Astrocyte (in vitro differentiated cells and primary cell): Measurements from ENCODE around the gene OR5B21. TPM values are rescaled to one million over a fixed set of nuclear protein-coding genes. Genes with fewer than 3 reads are reported as not detected.

ENCODE experiments used
- DNase-seq: peaks from one replicate; pipeline ENCODE4 v3.0.0-alpha.2; 2010; ENCODE audit warnings: low read depth
- FAIRE-seq: peaks from 2 replicates; lab custom pipeline; 2011; peaks lifted over from hg19 to GRCh38; lab: Jason Lieb, UNC
- H2AFZ ChIP-seq: 2 replicates; pipeline ENCODE4 v1.6.0; 2012; ENCODE audit warnings: low read depth, low read length, inconsistent platforms
- H3K27ac ChIP-seq: 2 replicates; pipeline ENCODE4 v1.5.1; 2011; ENCODE audit warnings: low read depth, low read length, inconsistent platforms
- H3K27me3 ChIP-seq: 2 replicates; pipeline ENCODE4 v1.6.0; 2011; ENCODE audit warnings: low read length, inconsistent platforms; ENCODE audit not compliant: insufficient read depth
- H3K36me3 ChIP-seq: 2 replicates; pipeline ENCODE4 v1.5.1; 2011; ENCODE audit warnings: low read length, inconsistent platforms; ENCODE audit not compliant: insufficient read depth
- H3K4me1 ChIP-seq: 2 replicates; pipeline ENCODE4 v1.5.1; 2011; ENCODE audit warnings: low read length, inconsistent platforms; ENCODE audit not compliant: insufficient read depth
- H3K4me2 ChIP-seq: 2 replicates; pipeline ENCODE4 v1.6.0; 2012; ENCODE audit warnings: low read length, inconsistent platforms
- H3K4me3 ChIP-seq: 2 replicates; pipeline ENCODE4 v1.5.1; 2011; ENCODE audit warnings: low read depth, mild to moderate bottlenecking, low read length, inconsistent platforms; ENCODE audit not compliant: insufficient read depth
- H3K79me2 ChIP-seq: 2 replicates; pipeline ENCODE4 v1.6.0; 2012; ENCODE audit warnings: mild to moderate bottlenecking, low read length, inconsistent platforms; ENCODE audit not compliant: insufficient read depth
- H3K9ac ChIP-seq: 2 replicates; pipeline ENCODE4 v1.6.0; 2012; ENCODE audit warnings: mild to moderate bottlenecking, low read length, inconsistent platforms
- H3K9me3 ChIP-seq: 2 replicates; pipeline ENCODE4 v1.5.1; 2012; ENCODE audit warnings: low read depth, mild to moderate bottlenecking, low read length, inconsistent platforms; ENCODE audit not compliant: insufficient read depth
- H4K20me1 ChIP-seq: 2 replicates; pipeline ENCODE4 v1.6.0; 2012; ENCODE audit warnings: low read length, inconsistent platforms; ENCODE audit not compliant: insufficient read depth
- H3K27ac Mint-ChIP-seq: one replicate; pipeline ENCODE4 v1.8.0; 2021; ENCODE audit warnings: mild to moderate bottlenecking, mixed read lengths; ENCODE audit not compliant: unreplicated experiment
- H3K27me3 Mint-ChIP-seq: one replicate; pipeline ENCODE4 v1.8.0; 2021; ENCODE audit warnings: low read depth, mixed read lengths; ENCODE audit not compliant: unreplicated experiment
- H3K36me3 Mint-ChIP-seq: one replicate; pipeline ENCODE4 v1.8.0; 2021; ENCODE audit warnings: low read depth, mixed read lengths; ENCODE audit not compliant: unreplicated experiment
- H3K4me1 Mint-ChIP-seq: one replicate; pipeline ENCODE4 v1.8.0; 2021; ENCODE audit warnings: low read depth, mixed read lengths; ENCODE audit not compliant: unreplicated experiment
- H3K4me3 Mint-ChIP-seq: one replicate; pipeline ENCODE4 v1.8.0; 2021; ENCODE audit warnings: mild to moderate bottlenecking, moderate library complexity, mixed read lengths; ENCODE audit not compliant: unreplicated experiment
- H3K9me3 Mint-ChIP-seq: one replicate; pipeline ENCODE4 v1.8.0; 2021; ENCODE audit warnings: mild to moderate bottlenecking, mixed read lengths; ENCODE audit not compliant: unreplicated experiment
- EZH2 ChIP-seq: IDR thresholded peaks from 2 replicates; pipeline ENCODE4 v1.6.1; 2012; ENCODE audit warnings: mild to moderate bottlenecking, low read length, inconsistent platforms; ENCODE audit not compliant: insufficient read depth
- total RNA-seq: library from RNA; stranded (reverse); gene quantifications from 2 replicates; pipeline ENCODE4 v1.2.1, GENCODE V29; 2021
- TF ChIP-seq, protein P1 (sequence below): IDR thresholded peaks from 2 replicates; pipeline ENCODE4 v1.5.1; 2011; ENCODE audit warnings: low read depth, mild to moderate bottlenecking, inconsistent platforms, low read length, moderate library complexity; ENCODE audit not compliant: insufficient read depth

Gene OR5B21
- total RNA-seq, 1 donor from 2014 or later: not detected

GRCh38 chr11:58526721-58527120 lies 18.8 kb upstream of the OR5B21 start:
- no peak overlapping the region for H3K4me3 ChIP-seq
- no peaks in the 10 kb centered on the region for H4K20me1 ChIP-seq
- H3K9me3 ChIP-seq: no peaks in the 10 kb centered on the region
- no peak overlapping the region for H2AFZ ChIP-seq
- no peaks in the 10 kb centered on the region for H3K4me1 ChIP-seq
- no peaks in the 10 kb centered on the region for H3K79me2 ChIP-seq
- no peak overlapping the region for H3K27ac ChIP-seq
- no peak overlapping the region for H3K4me2 ChIP-seq
- DNase-seq (no peak), FAIRE-seq (no peak)
- peaks cover 6% of the 10 kb centered on the region for H3K9me3 Mint-ChIP-seq
- no peak overlapping the region for H3K4me3 Mint-ChIP-seq
- H3K9ac ChIP-seq: no peak overlapping the region
- H3K36me3 ChIP-seq: no peaks in the 10 kb centered on the region
- H3K27ac Mint-ChIP-seq: no peak overlapping the region
- peaks cover 18% of the 10 kb centered on the region for H3K36me3 Mint-ChIP-seq
- H3K4me1 Mint-ChIP-seq: peaks cover 2% of the 10 kb centered on the region
- no peaks in the 10 kb centered on the region for H3K27me3 Mint-ChIP-seq
- no peaks in the 10 kb centered on the region for H3K27me3 ChIP-seq
- TF ChIP-seq EZH2: no peak
- TF ChIP-seq, protein P1, sequence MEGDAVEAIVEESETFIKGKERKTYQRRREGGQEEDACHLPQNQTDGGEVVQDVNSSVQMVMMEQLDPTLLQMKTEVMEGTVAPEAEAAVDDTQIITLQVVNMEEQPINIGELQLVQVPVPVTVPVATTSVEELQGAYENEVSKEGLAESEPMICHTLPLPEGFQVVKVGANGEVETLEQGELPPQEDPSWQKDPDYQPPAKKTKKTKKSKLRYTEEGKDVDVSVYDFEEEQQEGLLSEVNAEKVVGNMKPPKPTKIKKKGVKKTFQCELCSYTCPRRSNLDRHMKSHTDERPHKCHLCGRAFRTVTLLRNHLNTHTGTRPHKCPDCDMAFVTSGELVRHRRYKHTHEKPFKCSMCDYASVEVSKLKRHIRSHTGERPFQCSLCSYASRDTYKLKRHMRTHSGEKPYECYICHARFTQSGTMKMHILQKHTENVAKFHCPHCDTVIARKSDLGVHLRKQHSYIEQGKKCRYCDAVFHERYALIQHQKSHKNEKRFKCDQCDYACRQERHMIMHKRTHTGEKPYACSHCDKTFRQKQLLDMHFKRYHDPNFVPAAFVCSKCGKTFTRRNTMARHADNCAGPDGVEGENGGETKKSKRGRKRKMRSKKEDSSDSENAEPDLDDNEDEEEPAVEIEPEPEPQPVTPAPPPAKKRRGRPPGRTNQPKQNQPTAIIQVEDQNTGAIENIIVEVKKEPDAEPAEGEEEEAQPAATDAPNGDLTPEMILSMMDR: no peak

DNA sequence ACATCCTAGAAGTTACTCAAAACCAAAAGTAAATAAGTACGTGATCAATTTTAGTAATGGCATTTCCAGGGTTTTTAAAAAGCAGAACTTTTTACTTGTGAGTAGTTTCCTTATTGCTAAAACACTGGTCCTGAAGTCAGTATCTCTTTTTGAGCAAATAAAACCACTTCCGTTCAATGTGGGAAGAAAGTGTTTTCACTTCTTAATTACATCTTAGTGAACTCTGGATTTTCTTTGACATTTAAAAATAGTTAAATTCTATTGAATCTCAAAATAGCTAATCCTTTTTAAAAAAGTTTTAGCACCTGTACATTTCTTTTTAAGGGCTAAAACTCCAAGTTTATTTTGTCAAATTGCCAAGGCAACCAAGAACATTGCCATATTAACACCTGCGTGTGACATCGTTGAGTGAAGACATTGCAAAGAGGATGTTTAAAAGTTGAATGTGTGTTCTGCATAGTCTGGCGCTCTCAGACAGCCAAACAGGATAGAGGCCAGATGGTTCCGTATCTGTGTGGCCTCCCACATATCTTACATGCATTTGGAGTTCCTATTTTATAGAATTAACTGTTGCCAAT lies 17.2 kb upstream of the OR5B21 start:
- no peaks in the 10 kb centered on the region for H3K27me3 Mint-ChIP-seq
- H3K4me2 ChIP-seq: no peak overlapping the region
- peaks cover 11% of the 10 kb centered on the region for H3K36me3 Mint-ChIP-seq

More for the DNA sequence above, 17.2 kb upstream of the OR5B21 start:
- Histone ChIP-seq H3K4me1 (no peaks in the 10 kb centered on the region), H3K27ac (no peak overlapping the region), H4K20me1 (no peaks in the 10 kb centered on the region), H3K9me3 (no peaks in the 10 kb centered on the region), H3K9ac (no peak overlapping the region), H3K27me3 (no peaks in the 10 kb centered on the region), H3K36me3 (no peaks in the 10 kb centered on the region), H3K79me2 (no peaks in the 10 kb centered on the region), H2AFZ (no peak overlapping the region), H3K4me3 (no peak overlapping the region)
- FAIRE-seq (peak; percentile 5), DNase-seq (no peak)
- Mint-ChIP-seq H3K4me1 (peaks cover 2% of the 10 kb centered on the region), H3K27ac (no peak overlapping the region), H3K4me3 (no peak overlapping the region), H3K9me3 (peaks cover 1% of the 10 kb centered on the region)
- TF ChIP-seq EZH2: no peak
- TF ChIP-seq, protein P1: no peak
